Measurements from ENCODE around the gene ABCA7. TPM values are rescaled to one million over a fixed set of nuclear protein-coding genes. Genes with fewer than 3 reads are reported as not detected.

ABCA7 gene
- total and polyA plus RNA-seq, 2 of the 8 experiments (the other 6 are each of a cell fraction or from before 2014, with no cell fraction given) = 10.4 to 25.6 TPM

- CTCF ChIA-PET (ENCODE audit: partially characterized antibody) = interaction anchor here (1.2 to 2.3 kb wide), 3 partner anchors 15 to 68 kb away, joined by 3 to 5 read pairs (median 5); no protein-coding TSS in a partner anchor
- FAIRE-seq = no peak
- TF ChIP-seq SP4 (IDR thresholded peaks at IDR 0.05; ENCODE audit: low read length) = no peak
These were observed 49.2 kb upstream of the ABCA7 start for GRCh38 chr19:990746-991145.

More at GRCh38 chr19:990746-991145, 49.2 kb upstream of the ABCA7 start:
- H3K79me1 ChIP-seq (ENCODE audit: low read depth, low read length) = peaks cover 2% of the 10 kb centered on the region; the same call in 1 of the 2 replicates
- no peak overlapping the region for H4K5ac ChIP-seq (ENCODE audit: insufficient read length, low read depth, low read length)
- H3K79me2 ChIP-seq (ENCODE audit: control insufficient read depth in 1 of 2, insufficient read depth in 2 of 2, low read length in 2 of 2) = 0 out of 4 replicates have a peak, but pooled peaks cover 0 to 6% of the 10 kb centered on the region in 2 experiments
- H3K36me3 ChIP-seq (ENCODE audit: control insufficient read depth in 2 of 4, insufficient read depth in 4 of 4, low read length in 3 of 4) = peaks cover 7 to 39% (median 22%) of the 10 kb centered on the region in 4 experiments; a peak in 6 of 8 replicates
- no peak overlapping the region for H3K18ac ChIP-seq (ENCODE audit: extremely low read depth, low read length)
- 96% methylated on average over 23 of the region's 23 CpGs; no CpG with 5 or more reads in 1 of the 2 experiments for WGBS, 2 experiments (ENCODE audit: extremely low coverage in 1 of 2, insufficient coverage in 1 of 2, insufficient read length in 1 of 2, insufficient replicate concordance in 2 of 2, low coverage in 1 of 2, low lambda C conversion rate in 2 of 2, missing lambda C conversion rate in 1 of 2)
- H4K91ac ChIP-seq (replicated peaks; ENCODE audit: insufficient read length, low read length) = no peak overlapping the region
- H3K14ac ChIP-seq (ENCODE audit: insufficient read length) = no peak overlapping the region
- no peak overlapping the region for H3K56ac ChIP-seq (replicated peaks; ENCODE audit: insufficient read length, low read depth, low read length)
- no peak overlapping the region for H3K27ac ChIP-seq (ENCODE audit: low read depth, low read length)
- no peak overlapping the region for H3K4me3 ChIP-seq (ENCODE audit: extremely low read depth in 1 of 4, insufficient read depth in 2 of 4, low read depth in 3 of 4, low read length in 4 of 4)
- no peak overlapping the region for H4K8ac ChIP-seq (ENCODE audit: extremely low read depth, insufficient read depth, low read length)
- no peak overlapping the region for H3K4ac ChIP-seq (replicated peaks; ENCODE audit: insufficient read length, low read depth, low read length)
- H4K20me1 ChIP-seq (replicated peaks in 1 of 2; ENCODE audit: control insufficient read depth in 1 of 2, insufficient read depth in 2 of 2, low read length in 2 of 2) = peaks cover 9 to 23% of the 10 kb centered on the region in 2 experiments
- H3K9ac ChIP-seq (replicated peaks in 1 of 4; ENCODE audit: extremely low read depth in 1 of 4, low read depth in 3 of 4, low read length in 3 of 4) = no peak overlapping the region
- no peak overlapping the region for H2BK120ac ChIP-seq (replicated peaks; ENCODE audit: low read depth, low read length)
- no peak overlapping the region for H3K4me2 ChIP-seq (ENCODE audit: insufficient read depth in 1 of 2, low read depth in 2 of 2, low read length in 2 of 2)
- peaks cover 0 to under 1% (median under 1%) of the 10 kb centered on the region in 4 experiments; a peak in 2 of 7 replicates for H3K4me1 ChIP-seq (replicated peaks in 1 of 4; ENCODE audit: control insufficient read depth in 3 of 4, insufficient read depth in 4 of 4, low read length in 3 of 4)
- no peaks in the 10 kb centered on the region for H3K27me3 ChIP-seq (replicated peaks in 1 of 4; ENCODE audit: control insufficient read depth in 3 of 4, extremely low read depth in 1 of 4, insufficient read depth in 3 of 4, low read length in 3 of 4)
- H3K9me3 ChIP-seq (ENCODE audit: insufficient read depth in 2 of 2, low read depth in 1 of 2, low read length in 1 of 2) = no peaks in the 10 kb centered on the region
- no peak overlapping the region for H2BK20ac ChIP-seq (ENCODE audit: low read length)
- H3K23me2 ChIP-seq (ENCODE audit: low read depth, low read length) = no peaks in the 10 kb centered on the region
- DNase-seq (ENCODE audit: low read depth in 1 of 2, low spot score in 2 of 2) = no peak
- H2AK5ac ChIP-seq (ENCODE audit: low read depth, low read length) = no peak overlapping the region
- no peak overlapping the region for H3K23ac ChIP-seq (ENCODE audit: insufficient read length)
- H2AFZ ChIP-seq (ENCODE audit: low read length) = no peak overlapping the region
- H2BK15ac ChIP-seq (ENCODE audit: low read length) = no peak overlapping the region
- no peak overlapping the region for H2BK5ac ChIP-seq (ENCODE audit: low read depth, low read length)
- POLR2A ChIA-PET (ENCODE audit: partially characterized antibody) = interaction anchor here (0.9 to 1.5 kb wide), 6 partner anchors 9 to 278 kb away, joined by 3 to 9 read pairs (median 4); partner anchors contain the start of genes CIRBP and CNN2
- no peak overlapping the region for H2BK12ac ChIP-seq (ENCODE audit: low read depth, low read length)
